NCI-H187 (cell line): ENCODE results near the gene CABP7.

Experiments
- DNase-seq, 2 experiments: peaks; one replicate each; lab custom pipeline; 2025; lab: John Stamatoyannopoulos, UW

Gene CABP7

DNA sequence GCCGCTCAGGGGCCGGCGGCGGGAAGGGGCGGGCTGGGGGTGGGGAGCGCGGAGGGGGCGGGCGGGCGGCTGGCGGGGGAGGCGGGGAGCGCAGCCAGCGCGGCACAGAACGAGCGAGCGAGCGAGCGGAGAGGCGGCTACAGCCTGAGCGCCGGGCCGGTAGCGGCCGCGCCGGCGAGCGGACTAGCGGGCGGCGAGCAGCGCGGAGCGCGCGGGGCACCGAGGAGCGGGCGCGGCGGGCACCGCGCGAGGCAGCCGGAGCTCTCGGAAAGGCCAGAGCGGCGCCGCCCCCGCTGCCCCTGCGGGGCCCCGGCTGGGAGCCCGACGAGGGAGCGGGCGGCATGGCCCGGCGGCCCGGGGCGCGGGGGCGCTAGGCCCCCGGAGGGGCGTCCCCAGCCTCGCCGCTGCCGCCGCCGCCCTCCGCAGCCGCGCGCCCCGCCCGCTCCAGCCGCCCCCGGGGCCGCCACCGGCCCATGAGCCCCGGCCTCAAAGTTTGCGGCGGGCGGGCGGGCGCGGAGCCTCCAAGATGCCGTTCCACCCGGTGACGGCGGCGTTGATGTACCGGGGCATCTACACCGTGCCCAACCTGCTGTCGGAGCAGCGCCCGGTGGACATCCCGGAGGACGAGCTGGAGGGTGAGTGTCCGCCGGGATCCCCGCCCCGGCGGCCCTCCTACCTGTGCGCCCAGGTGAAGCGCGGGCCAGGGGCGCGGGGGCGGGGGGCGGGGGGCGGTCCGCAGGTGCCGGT lies at the start of gene CABP7:
TSS of gene CABP7 (plus strand) at position 105 of the 747 bp plus-strand sequence. CDS start at position 527, 422 bp downstream.
- no peak for DNase-seq

DNA sequence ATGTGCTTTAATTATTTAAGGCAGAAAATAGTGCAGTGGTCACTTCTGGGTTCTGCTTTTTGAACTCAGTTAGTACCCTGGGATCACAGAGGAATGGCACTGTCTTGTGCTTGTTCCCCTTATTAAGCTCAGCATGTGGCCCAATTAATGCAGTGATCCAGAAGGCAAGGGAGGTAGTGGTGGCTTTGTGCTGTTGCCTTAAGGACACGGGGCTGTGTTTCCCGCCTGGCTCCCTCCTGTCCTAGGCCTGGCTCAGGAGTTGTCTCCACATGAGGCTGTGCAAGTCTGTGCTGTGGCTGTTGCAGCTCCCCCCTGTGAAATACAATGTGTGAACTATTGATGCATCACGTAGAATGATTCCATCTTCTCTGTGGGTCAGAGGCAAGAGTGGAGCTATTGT lies 49.2 kb upstream of the CABP7 start:
- no peak for DNase-seq

GRCh38 chr22:29673361-29674066 lies 46.3 kb upstream of the CABP7 start:
- DNase-seq = no peak

DNA sequence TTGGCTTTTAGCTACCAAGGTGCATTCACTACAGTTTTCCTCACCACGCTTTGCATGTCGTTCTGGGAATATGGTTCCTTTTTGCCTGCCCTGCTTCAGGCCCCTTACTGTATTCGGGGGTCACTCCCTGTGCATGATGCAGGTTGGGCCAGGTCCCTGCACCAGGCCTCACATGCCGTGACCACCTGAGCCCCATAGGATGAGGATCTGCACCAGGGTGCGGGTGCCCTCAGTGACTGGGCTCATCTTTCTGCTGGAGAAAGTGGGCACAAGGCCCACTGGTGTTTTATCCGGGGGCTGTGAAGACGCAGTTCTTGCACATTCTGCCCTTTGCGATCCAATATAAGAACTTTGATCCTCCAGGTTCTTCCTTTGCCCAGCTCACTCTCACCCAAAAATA lies 45.7 kb upstream of the CABP7 start:
- DNase-seq = no peak

DNA sequence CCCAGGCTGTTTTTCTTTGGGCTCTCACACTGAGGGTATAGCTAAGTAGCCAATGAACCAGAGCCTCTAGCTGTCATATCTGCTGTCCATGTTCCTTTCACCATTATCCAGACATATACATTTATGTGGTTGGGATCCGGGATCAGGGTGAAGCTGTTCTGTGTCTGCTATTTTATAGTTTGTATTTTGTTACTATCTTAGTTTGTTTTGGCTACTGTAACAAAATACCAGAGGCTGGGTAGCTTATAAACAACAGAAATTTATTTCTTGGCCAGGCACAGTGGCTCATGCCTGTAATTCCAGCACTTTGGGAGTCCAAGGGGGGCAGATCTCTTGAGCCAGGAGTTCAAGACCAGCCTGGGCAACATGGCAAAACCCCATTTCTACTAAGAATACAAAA lies 40.5 kb upstream of the CABP7 start:
- DNase-seq = no peak

- DNase-seq = no peak
Measured at GRCh38 chr22:29683536-29683935, 36.3 kb upstream of the CABP7 start.

DNA sequence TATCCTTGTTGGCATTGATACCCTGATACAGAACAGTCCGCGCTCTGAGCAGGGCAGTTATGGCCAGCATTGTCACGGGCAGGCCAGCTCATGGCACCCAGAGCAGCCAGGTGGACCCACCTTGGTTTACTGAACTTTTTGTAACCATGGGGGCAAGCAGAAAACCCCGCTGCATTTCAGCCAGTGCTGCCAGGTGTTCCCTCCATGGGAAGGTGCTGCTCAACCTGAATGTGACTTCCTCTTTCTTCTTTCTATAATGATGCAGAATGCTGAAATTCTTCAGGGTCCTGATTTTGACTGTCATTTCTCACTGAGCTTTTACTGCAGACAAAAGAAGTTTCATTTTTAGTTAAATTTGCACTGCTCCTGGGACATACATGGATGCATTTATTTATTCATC lies 35.6 kb upstream of the CABP7 start:
- no peak for DNase-seq

GRCh38 chr22:29689206-29689879 lies 30.5 kb upstream of the CABP7 start:
- no peak for DNase-seq

GRCh38 chr22:29689880-29690213 lies 30.0 kb upstream of the CABP7 start:
- DNase-seq = peak in 1 of 2 experiments; percentile 36

GRCh38 chr22:29690476-29690875 lies 29.3 kb upstream of the CABP7 start:
- DNase-seq = no peak

DNA sequence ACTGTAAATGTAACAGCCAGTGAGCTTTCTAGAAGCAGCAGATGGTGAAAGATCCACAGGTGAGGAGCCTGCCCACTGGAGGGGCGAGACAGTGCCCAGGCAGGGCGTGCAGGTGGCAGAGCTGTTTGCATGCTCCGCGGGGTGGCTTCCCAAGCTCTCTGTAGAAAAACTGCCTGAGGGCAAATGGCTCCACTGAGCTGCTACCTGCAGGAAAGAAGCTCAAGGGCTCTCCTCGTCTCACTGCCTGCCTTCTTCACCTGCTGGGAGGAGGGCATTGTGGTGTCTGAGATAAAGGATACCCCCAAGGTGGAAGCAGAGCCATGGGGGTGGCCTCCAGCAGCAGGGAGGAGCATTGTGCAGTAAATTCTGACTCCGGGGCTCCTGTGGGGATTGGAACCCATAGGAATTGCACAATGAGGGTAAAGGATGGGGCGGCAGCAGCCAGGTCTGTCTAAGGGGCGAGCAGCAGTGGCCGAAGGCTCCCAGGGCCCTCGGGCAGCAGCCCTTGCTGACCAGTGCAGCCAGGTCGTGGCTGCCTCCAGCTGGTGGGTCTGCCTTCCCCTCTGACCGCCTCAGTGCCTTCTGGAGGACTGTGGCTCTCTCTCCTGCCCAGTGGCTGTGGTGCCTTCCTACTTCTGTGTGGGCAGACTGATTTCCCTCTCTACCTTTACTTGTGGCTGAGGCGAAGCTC lies 28.0 kb upstream of the CABP7 start:
- DNase-seq = no peak

DNA sequence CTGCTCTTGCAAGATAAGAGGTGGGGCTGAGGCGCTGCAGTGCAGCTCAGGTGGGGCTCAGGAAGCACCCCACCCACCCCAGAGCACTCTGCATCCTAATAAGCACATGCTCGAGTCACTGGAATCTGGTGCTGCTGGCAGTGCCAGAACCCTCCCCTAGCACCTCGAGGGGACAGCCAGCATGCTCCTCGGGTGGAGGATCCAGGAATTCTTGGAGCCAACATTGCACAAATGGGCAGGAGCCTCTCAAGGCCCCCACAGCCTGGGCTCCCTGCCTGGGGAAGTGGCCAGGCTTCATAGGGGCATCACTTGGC lies 27.5 kb upstream of the CABP7 start:
- no peak for DNase-seq

- DNase-seq = no peak
Measured at GRCh38 chr22:29693161-29693560, 26.6 kb upstream of the CABP7 start.

GRCh38 chr22:29693671-29694070 lies 26.1 kb upstream of the CABP7 start:
- no peak for DNase-seq

- DNase-seq = no peak
Measured at GRCh38 chr22:29695129-29695926, 24.5 kb upstream of the CABP7 start.

GRCh38 chr22:29697853-29698598 lies 21.8 kb upstream of the CABP7 start:
- no peak for DNase-seq

GRCh38 chr22:29700206-29700899 lies 19.4 kb upstream of the CABP7 start:
- DNase-seq = no peak

GRCh38 chr22:29700900-29701154 lies 19.0 kb upstream of the CABP7 start:
- DNase-seq = no peak

- peak in 1 of 2 experiments; percentile 16 for DNase-seq
Measured at GRCh38 chr22:29701155-29701999, 18.4 kb upstream of the CABP7 start.
